Measurements from ENCODE around the gene ACOX2.

Gene ACOX2

DNA sequence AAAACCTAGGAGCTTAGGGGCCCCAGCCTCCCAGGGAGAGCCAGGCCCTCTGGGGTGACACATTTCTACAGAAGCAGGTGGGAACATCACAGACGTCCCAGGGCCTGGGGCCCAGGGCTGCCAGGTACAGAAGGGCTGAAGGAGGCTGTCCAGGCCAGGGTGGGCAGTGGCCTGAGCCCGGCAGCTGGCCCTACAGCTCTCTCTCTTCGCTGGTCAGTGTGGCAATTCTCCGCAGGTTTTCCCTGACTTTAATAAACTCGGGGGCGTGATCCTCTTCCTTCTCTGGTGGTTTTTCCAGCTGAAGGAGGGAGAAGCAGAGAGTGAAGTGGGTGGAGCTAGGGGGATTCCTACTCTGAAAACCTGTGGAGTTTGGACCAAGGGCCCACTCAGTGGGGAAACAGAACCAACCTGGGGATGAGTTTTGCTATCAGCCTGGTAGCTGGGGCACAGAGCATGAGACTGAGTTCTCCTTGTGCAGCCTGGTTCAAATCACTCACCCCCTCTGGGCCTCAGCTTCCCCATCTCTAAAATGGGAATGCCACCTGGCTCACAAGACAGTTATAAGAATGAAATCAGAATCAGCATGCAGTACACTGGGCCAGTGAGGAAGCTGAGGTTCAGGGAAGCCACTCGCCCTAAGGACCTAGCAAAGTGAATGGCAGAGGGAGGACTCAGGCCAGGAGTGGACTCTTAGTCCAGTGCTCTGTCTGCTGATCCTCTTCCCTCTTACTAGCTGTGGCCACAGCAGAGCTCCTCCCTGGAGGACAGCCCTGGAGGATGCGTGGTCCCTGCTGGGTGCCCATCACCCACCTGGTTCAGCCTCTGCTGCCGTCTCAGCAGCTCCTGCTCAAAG is 29.6 kb upstream of the ACOX2 start:
- TF ChIP-seq, protein P1, sequence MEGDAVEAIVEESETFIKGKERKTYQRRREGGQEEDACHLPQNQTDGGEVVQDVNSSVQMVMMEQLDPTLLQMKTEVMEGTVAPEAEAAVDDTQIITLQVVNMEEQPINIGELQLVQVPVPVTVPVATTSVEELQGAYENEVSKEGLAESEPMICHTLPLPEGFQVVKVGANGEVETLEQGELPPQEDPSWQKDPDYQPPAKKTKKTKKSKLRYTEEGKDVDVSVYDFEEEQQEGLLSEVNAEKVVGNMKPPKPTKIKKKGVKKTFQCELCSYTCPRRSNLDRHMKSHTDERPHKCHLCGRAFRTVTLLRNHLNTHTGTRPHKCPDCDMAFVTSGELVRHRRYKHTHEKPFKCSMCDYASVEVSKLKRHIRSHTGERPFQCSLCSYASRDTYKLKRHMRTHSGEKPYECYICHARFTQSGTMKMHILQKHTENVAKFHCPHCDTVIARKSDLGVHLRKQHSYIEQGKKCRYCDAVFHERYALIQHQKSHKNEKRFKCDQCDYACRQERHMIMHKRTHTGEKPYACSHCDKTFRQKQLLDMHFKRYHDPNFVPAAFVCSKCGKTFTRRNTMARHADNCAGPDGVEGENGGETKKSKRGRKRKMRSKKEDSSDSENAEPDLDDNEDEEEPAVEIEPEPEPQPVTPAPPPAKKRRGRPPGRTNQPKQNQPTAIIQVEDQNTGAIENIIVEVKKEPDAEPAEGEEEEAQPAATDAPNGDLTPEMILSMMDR (IDR thresholded peaks at IDR 0.05; ENCODE audit: low read depth, low read length): no peak
- no peak overlapping the region for H3K4me3 ChIP-seq (ENCODE audit: low read depth, low read length)

DNA sequence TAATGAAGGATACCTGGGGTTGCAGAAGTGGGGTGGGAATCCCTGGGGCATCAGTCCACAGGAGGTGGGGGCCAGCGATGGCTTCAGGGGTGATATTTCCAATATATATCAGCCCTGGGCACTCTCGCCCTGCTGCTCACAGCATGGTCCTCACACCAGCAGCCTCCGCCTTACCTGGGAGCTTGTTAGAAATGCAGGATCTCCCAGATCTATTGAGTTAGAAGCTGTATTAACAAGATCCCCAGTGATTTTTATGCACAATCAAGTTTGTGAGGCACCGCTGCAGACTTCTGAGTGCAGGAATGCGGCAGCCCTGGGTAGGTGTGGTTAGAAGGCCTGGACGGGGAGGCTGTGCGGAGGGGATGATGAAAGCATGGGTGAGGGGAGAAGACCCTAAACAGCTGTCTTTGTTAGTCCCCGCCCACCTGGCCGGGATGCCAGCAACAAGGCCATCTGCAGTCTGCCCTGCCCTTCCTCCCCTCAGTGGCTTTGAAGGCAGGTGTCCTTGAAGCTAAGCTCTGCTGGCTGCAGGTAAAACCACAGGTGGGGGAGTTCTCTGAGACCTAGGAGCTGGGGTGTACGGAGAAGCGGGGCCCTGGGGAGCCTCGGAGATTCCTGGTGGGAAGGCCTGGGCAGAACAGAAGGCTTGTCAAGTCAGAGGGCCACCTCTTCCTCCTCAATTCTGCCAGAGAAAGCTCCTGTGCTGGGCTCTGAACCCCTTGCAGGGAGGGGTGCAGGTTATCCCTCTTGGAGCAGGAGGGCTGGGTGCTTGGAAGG is 28.8 kb upstream of the ACOX2 start:
- TF ChIP-seq, protein P1 (IDR thresholded peaks at IDR 0.05; ENCODE audit: low read depth, low read length): no peak
- H3K4me3 ChIP-seq (ENCODE audit: low read depth, low read length): no peak overlapping the region

DNA sequence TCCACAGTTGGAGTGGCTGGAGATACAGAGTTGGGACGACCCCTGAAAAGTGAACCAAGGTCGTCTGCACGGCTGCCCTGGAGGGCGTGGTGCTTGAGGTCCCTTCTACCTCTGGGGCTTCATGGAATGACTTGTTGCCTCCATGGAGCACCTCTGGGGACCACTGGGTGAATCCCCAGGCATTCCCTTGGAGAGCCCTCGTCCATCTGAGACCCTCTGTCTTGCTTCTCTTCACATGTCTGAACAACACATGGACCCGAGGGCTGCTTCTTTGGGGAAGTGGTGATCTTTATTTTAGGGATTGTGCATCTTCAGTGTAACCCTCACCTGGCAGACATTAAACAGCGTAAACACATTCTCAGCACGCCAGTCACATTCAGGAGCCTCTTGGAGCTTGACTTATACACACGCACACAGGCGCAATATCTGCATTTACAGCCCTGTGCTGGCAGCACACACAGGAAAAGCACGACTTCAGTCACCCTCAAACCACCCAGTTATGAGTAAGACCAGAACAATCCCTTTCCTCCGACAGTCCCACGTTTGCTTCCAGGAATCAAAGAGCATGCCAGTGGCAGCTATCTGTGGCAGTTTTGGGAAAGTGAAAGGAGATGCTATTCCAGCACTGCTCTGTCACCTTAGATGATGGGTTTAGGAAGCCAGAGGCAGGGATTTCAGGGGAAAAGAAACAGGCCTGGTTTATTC is 27.6 kb upstream of the ACOX2 start:
- no peak overlapping the region for H3K4me3 ChIP-seq (ENCODE audit: low read depth, low read length)
- TF ChIP-seq, protein P1 (IDR thresholded peaks at IDR 0.05; ENCODE audit: low read depth, low read length): no peak

DNA sequence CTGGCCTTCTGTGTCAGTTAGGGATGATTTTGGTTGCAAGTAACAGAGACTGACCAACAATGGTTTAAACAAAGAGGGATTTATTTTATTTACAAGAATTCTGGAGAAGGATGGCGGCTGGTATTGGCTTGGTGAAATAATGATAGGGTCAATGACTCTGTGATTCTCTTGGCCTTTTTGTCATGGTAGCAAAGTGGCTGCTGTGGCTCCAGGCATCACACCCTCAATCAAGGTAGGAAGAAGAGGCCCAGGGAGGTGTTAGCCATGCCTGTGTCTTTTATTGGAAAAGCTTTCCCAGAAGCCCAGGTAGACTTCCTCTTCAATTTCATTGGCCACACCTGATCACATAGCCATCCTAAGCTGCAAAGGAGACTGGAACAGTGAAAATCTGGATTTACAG is 27.1 kb upstream of the ACOX2 start:
- H3K4me3 ChIP-seq (ENCODE audit: low read depth, low read length): no peak overlapping the region
- TF ChIP-seq, protein P1 (IDR thresholded peaks at IDR 0.05; ENCODE audit: low read depth, low read length): no peak

DNA sequence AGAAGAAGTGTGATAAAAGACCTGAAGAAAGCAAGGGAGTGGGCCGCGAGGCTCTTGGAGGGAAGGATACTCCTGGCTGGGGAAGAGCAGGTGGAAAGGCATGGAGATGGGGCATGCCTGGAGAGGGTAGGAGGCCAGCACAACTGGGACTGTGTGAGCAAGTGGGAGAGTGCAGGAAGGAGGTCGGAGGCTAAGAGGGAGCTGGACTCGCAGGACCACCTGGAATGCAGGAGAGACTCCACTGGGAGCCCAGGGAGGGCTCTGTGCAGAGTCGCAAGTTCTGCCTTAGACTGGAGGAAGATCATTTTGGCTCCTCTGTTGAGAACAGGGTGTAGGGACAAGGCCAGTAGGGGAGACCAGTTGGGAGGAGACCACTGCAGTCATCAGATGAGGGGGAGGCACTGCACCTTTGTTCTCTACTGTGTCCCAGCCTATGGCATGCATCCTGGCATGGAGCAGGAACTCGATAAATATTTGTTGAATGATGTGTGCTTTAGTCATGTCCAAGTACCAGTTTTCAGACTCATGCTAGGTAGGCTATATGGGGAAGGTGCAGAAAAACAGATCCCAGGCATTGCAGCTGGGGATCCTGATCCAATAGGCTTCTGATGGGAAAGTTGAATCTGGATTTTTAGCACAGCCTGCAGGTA is 26.5 kb upstream of the ACOX2 start:
- TF ChIP-seq, protein P1 (IDR thresholded peaks at IDR 0.05; ENCODE audit: low read depth, low read length): no peak
- H3K4me3 ChIP-seq (ENCODE audit: low read depth, low read length): no peak overlapping the region

DNA sequence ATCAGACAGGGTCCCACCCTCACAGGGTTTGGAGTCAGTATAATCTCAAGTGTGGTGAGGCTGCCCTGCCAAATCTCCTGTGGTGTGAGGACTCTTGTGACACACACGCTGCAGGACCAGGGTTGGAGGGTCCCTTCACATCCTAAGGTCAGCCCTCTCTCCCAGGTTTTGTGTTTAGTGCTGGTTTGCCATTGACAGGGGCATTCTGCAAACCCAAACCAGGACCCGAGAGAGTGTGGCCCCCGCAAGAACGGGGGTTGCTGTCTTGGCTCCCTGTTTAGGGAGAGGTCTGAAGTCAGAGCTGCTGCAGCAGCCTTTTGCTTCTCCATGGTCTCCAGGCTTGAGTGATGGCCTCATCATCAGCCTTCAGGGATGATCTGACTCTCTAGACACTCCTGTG is 25.5 kb upstream of the ACOX2 start:
- H3K4me3 ChIP-seq (ENCODE audit: low read depth, low read length): no peak overlapping the region
- TF ChIP-seq, protein P1 (IDR thresholded peaks at IDR 0.05; ENCODE audit: low read depth, low read length): no peak

Measured in WI38 (cell line).